Fibroblast of the aortic adventitia (primary cell): ENCODE measurements around the gene TCEANC2. TPM values are rescaled to one million over a fixed set of nuclear protein-coding genes. Genes with fewer than 3 reads are reported as not detected.
A peak's percentile ranks its signal among the peaks of the same experiment; 100 is the strongest.
"Not testable (repeated sequence)": the region's sequence is repeated elsewhere in the genome, so short reads cannot be mapped to it uniquely, and the experiment has no call there.

ENCODE experiments used
- DNase-seq: peaks from one replicate; pipeline ENCODE4 v3.0.0-alpha.2; 2010; ENCODE audit warnings: low read depth
- H3K4me3 ChIP-seq: 2 replicates; pipeline ENCODE4 v1.5.1; 2011; ENCODE audit warnings: low read depth, mild to moderate bottlenecking, control low read depth, low read length, moderate library complexity
- CTCF ChIP-seq: IDR thresholded peaks from 2 replicates; pipeline ENCODE4 v1.5.1; 2011; ENCODE audit warnings: mild to moderate bottlenecking, low read length, control low read depth, inconsistent platforms; ENCODE audit not compliant: insufficient read depth
- total RNA-seq: library from RNA; depleted of rRNA; stranded (reverse); fragments of >200 nt; gene quantifications from 2 replicates; pipeline ENCODE4 v1.2.3, GENCODE V29; 2012; ENCODE audit warnings: low replicate concordance

TCEANC2 gene
- total RNA-seq, 1 donor: 5.4 TPM

GRCh38 chr1:54099061-54099610 lies 45.7 kb downstream of the TCEANC2 start:
- TF ChIP-seq CTCF: no peak
- DNase-seq: no peak
- H3K4me3 ChIP-seq: no peak overlapping the region

- DNase-seq: no peak
- no peak overlapping the region for H3K4me3 ChIP-seq
- no peak for TF ChIP-seq CTCF
Observed at GRCh38 chr1:54100500-54100899, 47.1 kb downstream of the TCEANC2 start.

DNA sequence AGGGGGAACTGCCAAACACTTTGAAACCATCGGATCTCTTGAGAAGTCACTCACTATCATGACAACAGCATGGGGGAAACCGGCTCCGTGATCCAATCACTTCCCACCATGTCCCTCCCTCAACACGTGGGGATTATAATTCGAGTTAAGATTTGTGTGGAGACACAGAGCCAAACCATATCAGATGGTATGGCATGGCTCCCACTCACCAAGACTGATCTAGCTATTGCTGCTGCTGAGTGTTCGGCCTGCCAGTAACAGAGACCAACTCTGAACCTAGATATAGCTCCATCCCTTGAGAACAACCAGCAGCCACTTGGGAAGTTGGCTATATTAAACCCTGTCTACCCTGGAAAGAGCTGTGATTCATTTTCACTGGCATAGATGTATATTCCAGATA lies 50.0 kb downstream of the TCEANC2 start:
- DNase-seq: no peak
- no peak overlapping the region for H3K4me3 ChIP-seq
- TF ChIP-seq CTCF: no peak

GRCh38 chr1:54104613-54105012 lies 51.2 kb downstream of the TCEANC2 start:
- H3K4me3 ChIP-seq, DNase-seq: not testable (repeated sequence)

DNA sequence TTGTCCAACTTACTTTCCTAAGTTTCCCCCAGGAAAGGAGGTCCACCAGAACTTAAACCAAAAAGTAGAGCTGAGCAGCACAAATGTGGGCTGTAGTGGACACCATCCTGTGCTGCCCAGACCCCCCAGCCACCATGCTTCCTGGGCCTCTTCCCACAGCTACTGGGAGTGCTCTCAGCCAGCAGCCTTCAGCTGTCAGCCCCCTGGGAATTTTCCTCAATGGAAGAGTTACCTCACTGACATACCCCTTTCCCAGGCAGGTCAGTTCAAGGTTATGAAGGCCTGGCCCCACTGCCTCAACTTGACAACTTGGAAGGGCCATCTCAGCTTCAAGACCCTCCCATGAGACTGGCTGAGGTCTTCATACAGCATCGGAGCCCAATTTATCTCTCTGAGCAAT lies 51.7 kb downstream of the TCEANC2 start:
- TF ChIP-seq CTCF: no peak
- no peak overlapping the region for H3K4me3 ChIP-seq
- DNase-seq: no peak

DNA sequence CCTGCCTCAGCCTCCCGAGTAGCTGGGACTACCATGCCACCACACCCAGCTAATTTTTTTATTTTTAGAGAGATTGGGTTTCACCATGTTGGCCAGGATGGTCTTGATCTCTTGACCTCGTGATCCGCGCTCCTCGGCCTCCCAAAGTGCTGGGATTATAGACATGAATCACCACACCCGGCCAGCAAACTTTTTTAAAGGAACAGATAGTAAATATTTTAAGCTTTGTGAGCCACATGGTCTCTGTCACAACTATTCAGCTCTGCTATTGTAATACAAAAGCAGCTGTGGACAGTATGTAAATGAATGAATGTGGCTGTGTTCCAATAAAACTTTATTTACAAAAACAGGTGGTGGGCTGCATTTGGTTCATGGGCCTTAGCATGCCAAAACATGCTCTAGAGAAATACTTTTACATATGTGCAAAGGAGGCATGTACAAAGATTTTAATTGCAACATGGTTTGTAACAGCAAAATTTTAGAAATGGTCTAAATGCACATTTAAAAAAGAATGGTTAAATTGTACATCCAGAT lies 52.4 kb downstream of the TCEANC2 start:
- no peak for TF ChIP-seq CTCF
- no peak overlapping the region for H3K4me3 ChIP-seq
- DNase-seq: no peak

DNA sequence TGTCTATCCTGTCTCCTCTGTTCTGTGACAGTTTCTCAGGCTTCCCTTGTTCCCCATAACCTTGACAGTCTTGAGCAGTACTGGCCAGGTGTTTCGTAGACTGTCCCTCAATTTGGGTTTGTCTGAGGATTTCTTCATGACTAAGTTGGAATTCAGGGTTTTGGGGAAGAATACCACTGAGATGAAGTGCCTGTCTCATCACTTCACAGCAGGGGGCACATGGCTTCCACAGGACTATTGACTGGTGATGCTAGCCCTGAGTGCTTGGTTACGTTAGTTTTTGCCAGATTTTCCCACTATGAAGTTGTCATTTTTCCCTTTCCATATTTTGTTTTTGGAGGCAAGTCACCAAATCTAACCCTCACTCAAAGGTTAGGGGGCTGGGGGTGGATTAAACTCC lies 53.7 kb downstream of the TCEANC2 start:
- no peak for DNase-seq
- TF ChIP-seq CTCF: peak; percentile 25

More for the DNA sequence above, 53.7 kb downstream of the TCEANC2 start:
- H3K4me3 ChIP-seq: no peak overlapping the region
